Activated naive CD4-positive, alpha-beta T cell treated with Interleukin-2 at 50 U/mL for 16 hours (primary cell): ENCODE measurements around the gene REC8.
"Not testable (repeated sequence)": the region's sequence is repeated elsewhere in the genome, so short reads cannot be mapped to it uniquely, and the experiment has no call there.

Experiments used
- DNase-seq: peaks from one replicate; pipeline ENCODE4 v3.0.0-alpha.2; 2020

Gene REC8

GRCh38 chr14:24185026-24185425 is 13.1 kb downstream of the REC8 start:
- DNase-seq, result no peak

- DNase-seq, result no peak
These were observed 13.9 kb downstream of the REC8 start for GRCh38 chr14:24185741-24186140.

- DNase-seq, result no peak
These were observed 15.1 kb downstream of the REC8 start for GRCh38 chr14:24186831-24187538.

GRCh38 chr14:24187539-24187915 is 15.6 kb downstream of the REC8 start:
- DNase-seq, result no peak

GRCh38 chr14:24188251-24189058 is 16.6 kb downstream of the REC8 start, which contains the start of gene IPO4:
Gene IPO4, minus strand, starts transcription at chr14:24188816. Its CDS starts 29 bp downstream, at chr14:24188787.
- peak; percentile 95 for DNase-seq

- DNase-seq, result no peak
These were observed 17.1 kb downstream of the REC8 start for GRCh38 chr14:24189059-24189375.

GRCh38 chr14:24189460-24189859 is 17.6 kb downstream of the REC8 start:
- no peak for DNase-seq

GRCh38 chr14:24190416-24190815 is 18.5 kb downstream of the REC8 start:
- no peak for DNase-seq

- no peak for DNase-seq
These were observed 21.1 kb downstream of the REC8 start for GRCh38 chr14:24192933-24193332.

GRCh38 chr14:24194186-24194872 is 22.4 kb downstream of the REC8 start:
- no peak for DNase-seq

GRCh38 chr14:24194873-24195185 is 22.9 kb downstream of the REC8 start:
- DNase-seq, result no peak

- DNase-seq, result peak; percentile 88
These were observed 23.5 kb downstream of the REC8 start, which contains the start of gene TM9SF1 for GRCh38 chr14:24195186-24196070. Gene TM9SF1, minus strand, starts transcription at chr14:24195441. Its CDS starts 422 bp downstream, at chr14:24195019.

GRCh38 chr14:24196071-24197055 is 24.5 kb downstream of the REC8 start:
- no peak for DNase-seq

GRCh38 chr14:24197056-24197450 is 25.2 kb downstream of the REC8 start:
- no peak for DNase-seq

- DNase-seq, result no peak
These were observed 27.1 kb downstream of the REC8 start for GRCh38 chr14:24198814-24199524.

- not testable (repeated sequence) for DNase-seq
These were observed 30.7 kb downstream of the REC8 start for GRCh38 chr14:24202538-24202937.

- DNase-seq, result not testable (repeated sequence)
These were observed 31.5 kb downstream of the REC8 start for GRCh38 chr14:24203249-24203886.

GRCh38 chr14:24204163-24205146 is 32.6 kb downstream of the REC8 start:
- DNase-seq, result no peak
